Nucleus accumbens (tissue), 56 donors: ENCODE results near the gene HOXC5.

ENCODE experiments used
- DNase-seq, 56 donors: peaks; one replicate each; lab custom pipeline; 2025; lab: John Stamatoyannopoulos, UW

Gene HOXC5

GRCh38 chr12:54044425-54045103 is 11.7 kb downstream of the HOXC5 start:
- no peak for DNase-seq

DNA sequence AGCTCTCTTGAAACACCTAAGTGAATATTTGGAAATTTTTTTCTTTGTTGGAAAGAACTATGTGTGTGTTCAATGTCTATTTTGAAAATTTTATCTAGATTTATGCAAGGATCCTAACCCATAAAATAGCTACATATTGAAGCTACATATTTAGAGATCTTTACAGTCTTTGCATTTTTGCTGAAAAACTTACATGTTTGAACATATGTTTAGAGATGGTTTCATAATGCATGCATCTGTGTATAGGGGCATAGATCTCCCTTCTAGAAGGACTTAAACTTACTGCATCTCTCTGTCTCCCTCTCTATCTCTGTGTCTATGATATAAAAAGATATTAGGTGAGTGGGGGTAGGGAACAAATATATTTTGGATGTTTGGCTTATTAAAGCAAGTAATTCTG is 12.6 kb downstream of the HOXC5 start:
- DNase-seq, result no peak

- no peak for DNase-seq
Observed at GRCh38 chr12:54045868-54046521, 13.1 kb downstream of the HOXC5 start.

DNA sequence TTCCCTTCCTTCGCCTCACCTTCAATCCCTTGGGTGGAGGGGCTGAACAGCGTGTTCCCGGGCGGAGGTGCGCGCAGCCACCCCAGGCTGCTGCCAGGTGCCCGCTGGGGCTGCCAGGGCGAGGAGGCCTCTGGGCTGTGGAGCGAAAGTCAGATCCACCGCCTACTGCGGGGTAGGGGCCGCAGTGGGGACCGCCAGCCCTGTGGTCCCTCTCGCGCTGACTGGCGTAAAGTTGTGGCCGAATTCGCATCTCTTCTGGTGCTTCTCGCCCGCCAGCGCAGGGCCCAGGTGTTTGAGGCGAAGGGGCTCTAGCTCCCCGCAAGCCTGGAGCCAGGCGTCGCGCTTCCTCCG is 13.9 kb downstream of the HOXC5 start:
- DNase-seq, result no peak

- no peak for DNase-seq
Observed at GRCh38 chr12:54047160-54047963, 14.5 kb downstream of the HOXC5 start.

GRCh38 chr12:54047964-54048303 is 15.1 kb downstream of the HOXC5 start:
- DNase-seq, result no peak

DNA sequence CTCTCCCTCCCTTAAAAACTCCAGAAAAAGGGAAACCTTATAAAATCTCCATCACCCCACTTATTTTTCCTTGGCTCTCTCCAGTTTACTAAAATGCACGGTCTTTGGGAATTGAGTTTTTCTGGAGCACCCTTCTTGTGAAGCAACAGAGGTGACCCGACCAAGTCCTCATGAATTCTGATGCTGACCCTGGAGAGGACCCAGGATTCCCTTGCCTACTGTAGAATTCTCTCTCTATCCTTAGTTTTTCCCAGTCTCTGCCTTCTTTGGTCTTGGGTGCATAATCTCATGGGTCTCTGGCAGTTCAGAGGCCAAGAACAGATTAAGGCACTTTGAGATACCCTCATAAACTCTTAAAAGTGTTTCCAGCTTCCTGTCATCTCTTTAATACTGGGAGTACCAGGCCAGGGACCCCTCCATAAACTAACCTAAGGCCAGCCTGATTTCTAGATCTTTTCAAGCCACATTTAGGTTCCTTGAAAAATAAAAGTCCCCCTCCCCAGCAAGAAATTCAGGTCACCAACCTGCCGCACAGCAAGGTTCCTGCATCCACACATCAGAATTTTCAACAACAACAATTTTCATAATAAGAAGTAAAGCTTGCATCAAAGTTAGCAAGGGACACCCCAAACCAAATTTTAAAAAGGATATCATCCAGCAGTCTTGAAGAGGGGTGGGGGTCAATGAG is 15.7 kb downstream of the HOXC5 start:
- no peak for DNase-seq

- no peak for DNase-seq
Observed at GRCh38 chr12:54049108-54049507, 16.3 kb downstream of the HOXC5 start.

- no peak for DNase-seq
Observed at GRCh38 chr12:54050482-54050810, 17.6 kb downstream of the HOXC5 start.

DNA sequence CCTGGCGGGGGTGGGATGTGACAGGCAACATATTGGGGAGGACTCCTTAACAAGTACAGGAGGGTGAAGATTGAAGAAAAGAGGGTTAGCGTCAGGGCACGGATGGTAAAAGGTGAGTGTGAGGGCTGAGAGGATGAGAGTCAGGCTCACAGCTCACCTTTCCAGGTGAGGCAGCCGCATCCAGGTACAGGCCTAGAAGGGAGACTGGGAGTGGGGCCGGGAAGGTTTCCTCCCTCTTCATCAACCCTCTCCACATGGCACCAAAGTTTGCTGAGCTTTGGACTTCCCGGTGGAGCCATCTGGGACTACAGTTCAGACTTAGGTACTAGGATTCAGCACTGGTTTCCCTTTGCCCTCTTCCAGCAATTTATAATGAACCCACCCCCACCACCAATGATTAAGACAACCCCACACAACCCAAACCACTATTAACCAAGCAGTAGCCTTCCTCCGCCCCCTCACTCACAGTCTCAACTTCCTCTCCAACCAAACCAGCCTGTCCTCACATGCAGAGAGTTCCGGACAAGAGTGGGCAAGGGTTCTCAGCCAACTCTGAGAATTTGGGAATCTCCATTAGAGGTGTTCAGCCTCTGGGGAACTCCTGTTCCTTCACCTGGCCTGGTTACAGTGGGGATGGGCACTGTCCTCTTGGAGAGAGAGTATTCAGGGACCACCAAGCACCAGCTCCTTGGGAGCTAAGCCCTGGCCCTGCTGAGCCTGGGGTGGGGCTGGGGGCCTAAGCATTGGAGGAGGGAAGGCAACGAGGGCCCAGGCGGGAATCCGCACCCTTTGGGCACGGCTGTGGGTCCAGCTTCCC is 18.4 kb downstream of the HOXC5 start:
- no peak for DNase-seq

- no peak for DNase-seq
Observed at GRCh38 chr12:54051874-54052437, 19.1 kb downstream of the HOXC5 start.

DNA sequence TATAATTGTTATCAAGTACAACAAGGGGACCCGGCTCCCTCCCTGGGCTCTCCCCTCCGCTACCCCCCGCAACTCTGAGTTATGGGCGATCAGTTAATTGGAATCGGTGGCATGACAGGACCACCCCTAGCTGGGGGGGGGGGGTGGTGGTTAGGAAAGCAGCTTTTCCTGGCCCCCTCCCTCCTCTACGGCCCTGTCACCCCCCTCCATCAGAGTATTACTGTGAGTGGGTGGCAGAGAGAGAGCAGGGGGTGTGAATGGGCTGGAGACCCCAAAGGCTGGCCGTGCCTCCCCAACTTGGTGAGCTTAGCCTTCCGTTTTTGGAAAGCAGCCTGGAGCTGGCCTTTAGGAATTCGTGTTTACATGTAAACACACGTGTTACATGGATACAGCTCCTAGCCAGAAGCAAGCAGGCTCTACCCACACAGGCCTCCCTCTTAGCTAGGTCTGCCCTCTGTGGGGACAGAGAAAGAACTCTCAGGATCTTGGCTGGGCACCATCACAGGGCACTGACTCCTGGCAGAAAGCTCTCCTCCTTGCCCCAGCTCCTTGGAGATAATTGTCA is 19.7 kb downstream of the HOXC5 start:
- DNase-seq, result no peak

GRCh38 chr12:54053003-54053750 is 20.3 kb downstream of the HOXC5 start:
- peak in 5 of 56 donors; percentile 3 to 29 (median 9) for DNase-seq

DNA sequence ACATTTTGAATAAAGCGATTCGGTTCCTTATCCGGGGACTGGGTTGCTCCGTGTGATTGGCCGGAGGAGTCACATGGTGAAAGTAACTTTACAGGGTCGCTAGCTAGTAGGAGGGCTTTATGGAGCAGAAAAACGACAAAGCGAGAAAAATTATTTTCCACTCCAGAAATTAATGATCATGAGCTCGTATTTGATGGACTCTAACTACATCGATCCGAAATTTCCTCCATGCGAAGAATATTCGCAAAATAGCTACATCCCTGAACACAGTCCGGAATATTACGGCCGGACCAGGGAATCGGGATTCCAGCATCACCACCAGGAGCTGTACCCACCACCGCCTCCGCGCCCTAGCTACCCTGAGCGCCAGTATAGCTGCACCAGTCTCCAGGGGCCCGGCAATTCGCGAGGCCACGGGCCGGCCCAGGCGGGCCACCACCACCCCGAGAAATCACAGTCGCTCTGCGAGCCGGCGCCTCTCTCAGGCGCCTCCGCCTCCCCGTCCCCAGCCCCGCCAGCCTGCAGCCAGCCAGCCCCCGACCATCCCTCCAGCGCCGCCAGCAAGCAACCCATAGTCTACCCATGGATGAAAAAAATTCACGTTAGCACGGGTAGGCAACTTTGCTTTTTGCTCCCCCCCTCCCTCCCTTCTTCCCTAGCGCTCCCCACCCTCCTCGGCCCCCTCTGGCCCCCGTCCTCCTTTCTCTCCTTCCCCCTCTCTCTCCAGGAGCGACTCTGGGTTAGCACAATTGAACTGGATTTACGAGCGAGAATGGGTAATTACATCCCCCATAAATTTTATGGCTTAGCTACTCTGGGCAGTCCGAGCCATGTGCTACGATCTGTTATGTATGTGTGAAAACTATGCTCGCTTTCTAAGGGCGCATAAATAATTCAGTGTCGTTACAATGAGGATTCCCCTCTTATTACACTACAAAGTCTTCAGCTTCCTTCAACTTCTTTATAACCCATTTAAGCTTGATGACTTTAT is 21.2 kb downstream of the HOXC5 start, which contains the start of gene HOXC4:
Gene HOXC4, plus strand, starts transcription at position 85 of the 991 bp plus-strand sequence. Its CDS starts 88 bp downstream, at position 173.
- peak in 1 of 56 donors; percentile 2 for DNase-seq

GRCh38 chr12:54054742-54055194 is 21.9 kb downstream of the HOXC5 start:
- no peak for DNase-seq

DNA sequence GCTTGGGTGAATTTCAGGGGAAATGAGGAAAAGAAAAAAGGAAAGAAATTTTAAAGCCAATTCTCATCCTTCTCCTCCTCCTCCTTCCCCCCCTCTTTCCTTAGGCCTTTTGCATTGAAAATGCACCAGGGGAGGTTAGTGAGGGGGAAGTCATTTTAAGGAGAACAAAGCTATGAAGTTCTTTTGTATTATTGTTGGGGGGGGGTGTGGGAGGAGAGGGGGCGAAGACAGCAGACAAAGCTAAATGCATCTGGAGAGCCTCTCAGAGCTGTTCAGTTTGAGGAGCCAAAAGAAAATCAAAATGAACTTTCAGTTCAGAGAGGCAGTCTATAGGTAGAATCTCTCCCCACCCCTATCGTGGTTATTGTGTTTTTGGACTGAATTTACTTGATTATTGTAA is 22.7 kb downstream of the HOXC5 start:
- DNase-seq, result no peak

- no peak for DNase-seq
Observed at GRCh38 chr12:54056110-54056509, 23.3 kb downstream of the HOXC5 start.
